ENCODE data around the gene E2F4.

The E2F4 gene

GRCh38 chr16:67158637-67159600 is 33.0 kb upstream of the E2F4 start:
- H3K4me3 ChIP-seq (ENCODE audit: low read depth, low read length): peak overlapping the region; percentile 99
- peak; percentile 93 for DNase-seq (ENCODE audit: low read depth)
- no peak for TF ChIP-seq CTCF (IDR thresholded peaks at IDR 0.05; ENCODE audit: insufficient read depth, low read depth, low read length, missing control alignments)

DNA sequence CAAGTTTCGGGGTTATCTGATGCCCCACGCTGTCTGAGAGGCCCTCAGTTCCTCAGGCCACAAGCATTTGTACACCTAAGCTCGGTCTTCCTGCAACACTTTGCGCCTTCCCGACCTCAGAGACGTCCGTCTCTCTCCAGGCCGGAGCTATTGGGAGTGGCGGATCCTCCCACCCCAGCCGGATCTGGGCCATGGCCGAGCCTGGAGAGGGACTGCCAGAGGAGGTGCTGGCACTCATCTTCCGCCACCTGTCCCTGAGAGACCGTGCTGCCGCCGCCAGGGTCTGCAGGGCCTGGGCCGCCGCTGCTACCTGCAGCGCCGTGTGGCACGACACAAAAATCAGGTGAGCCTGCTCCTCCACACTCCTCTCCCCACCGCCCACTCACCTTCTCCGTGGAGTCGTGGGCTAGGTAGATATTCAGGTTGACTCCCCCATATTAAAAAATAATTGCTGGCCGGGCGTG is 30.3 kb upstream of the E2F4 start:
- H3K4me3 ChIP-seq (ENCODE audit: low read depth, low read length): no peak overlapping the region
- DNase-seq (ENCODE audit: low read depth): no peak
- no peak for TF ChIP-seq CTCF (IDR thresholded peaks at IDR 0.05; ENCODE audit: insufficient read depth, low read depth, low read length, missing control alignments)

DNA sequence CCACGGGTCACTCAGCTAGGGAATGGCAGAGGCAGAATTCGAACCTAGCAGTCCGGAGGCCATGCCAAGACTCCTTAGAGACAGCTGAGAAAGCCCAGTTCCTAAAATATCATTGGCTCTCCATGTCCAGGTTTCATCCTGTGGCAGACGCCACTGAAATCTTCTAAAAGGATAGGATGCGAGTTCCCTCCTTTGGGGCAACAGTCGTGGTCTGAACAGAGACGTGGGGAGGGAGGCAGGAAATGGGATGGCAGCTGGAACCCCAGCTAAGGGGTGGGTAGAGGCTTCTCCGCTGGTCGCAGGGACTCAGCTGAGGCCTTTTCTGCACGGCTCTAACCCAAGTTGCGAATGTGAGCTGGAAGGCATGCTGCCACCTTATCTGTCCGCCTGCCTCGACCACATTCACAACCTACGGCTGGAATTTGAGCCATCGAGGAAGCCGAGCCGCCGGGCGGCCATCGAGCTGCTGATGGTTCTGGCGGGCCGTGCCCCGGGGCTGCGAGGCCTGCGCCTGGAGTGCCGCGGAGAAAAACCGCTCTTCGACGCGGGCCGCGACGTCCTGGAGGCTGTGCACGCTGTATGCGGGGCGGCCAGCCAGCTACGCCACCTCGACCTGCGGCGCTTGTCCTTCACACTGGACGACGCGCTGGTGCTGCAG is 29.3 kb upstream of the E2F4 start:
- TF ChIP-seq CTCF (IDR thresholded peaks at IDR 0.05; ENCODE audit: insufficient read depth, low read depth, low read length, missing control alignments): no peak
- peak overlapping the region; percentile 39 for H3K4me3 ChIP-seq (ENCODE audit: low read depth, low read length)
- no peak for DNase-seq (ENCODE audit: low read depth)

DNA sequence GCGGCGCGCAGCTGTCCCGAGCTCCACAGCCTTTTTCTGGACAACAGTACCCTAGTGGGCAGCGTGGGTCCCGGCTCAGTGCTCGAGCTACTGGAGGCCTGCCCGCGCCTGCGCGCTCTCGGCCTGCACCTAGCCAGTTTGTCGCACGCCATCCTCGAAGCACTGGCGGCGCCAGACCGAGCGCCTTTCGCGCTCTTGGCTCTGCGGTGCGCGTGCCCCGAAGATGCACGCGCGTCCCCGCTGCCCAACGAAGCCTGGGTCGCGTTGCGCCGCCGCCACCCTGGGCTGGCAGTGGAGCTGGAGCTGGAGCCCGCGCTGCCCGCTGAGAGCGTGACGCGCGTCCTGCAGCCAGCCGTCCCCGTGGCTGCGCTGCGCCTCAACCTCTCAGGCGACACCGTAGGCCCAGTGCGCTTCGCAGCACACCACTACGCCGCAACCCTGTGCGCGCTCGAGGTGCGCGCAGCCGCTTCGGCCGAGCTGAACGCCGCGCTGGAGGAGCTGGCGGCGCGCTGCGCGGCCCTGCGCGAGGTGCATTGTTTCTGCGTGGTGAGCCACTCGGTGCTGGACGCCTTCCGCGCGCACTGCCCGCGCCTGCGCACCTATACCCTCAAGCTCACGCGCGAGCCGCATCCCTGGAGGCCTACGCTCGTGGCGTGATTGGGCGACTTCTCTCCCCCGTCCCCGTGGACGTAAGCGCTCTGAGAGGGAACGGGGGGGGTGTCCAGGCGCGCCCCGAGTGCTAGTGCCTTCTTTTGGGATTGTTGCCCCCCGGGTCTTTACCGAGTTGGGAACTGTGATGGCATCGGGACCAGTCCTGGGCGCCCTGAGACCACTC is 28.6 kb upstream of the E2F4 start:
- H3K4me3 ChIP-seq (ENCODE audit: low read depth, low read length): peak overlapping the region; percentile 39
- TF ChIP-seq CTCF (IDR thresholded peaks at IDR 0.05; ENCODE audit: insufficient read depth, low read depth, low read length, missing control alignments): no peak
- DNase-seq (ENCODE audit: low read depth): peak; percentile 73

GRCh38 chr16:67163999-67164558 is 27.9 kb upstream of the E2F4 start:
- no peak for DNase-seq (ENCODE audit: low read depth)
- no peak for TF ChIP-seq CTCF (IDR thresholded peaks at IDR 0.05; ENCODE audit: insufficient read depth, low read depth, low read length, missing control alignments)
- H3K4me3 ChIP-seq (ENCODE audit: low read depth, low read length): peak overlapping the region; percentile 29; the same call in 1 of the 2 replicates

DNA sequence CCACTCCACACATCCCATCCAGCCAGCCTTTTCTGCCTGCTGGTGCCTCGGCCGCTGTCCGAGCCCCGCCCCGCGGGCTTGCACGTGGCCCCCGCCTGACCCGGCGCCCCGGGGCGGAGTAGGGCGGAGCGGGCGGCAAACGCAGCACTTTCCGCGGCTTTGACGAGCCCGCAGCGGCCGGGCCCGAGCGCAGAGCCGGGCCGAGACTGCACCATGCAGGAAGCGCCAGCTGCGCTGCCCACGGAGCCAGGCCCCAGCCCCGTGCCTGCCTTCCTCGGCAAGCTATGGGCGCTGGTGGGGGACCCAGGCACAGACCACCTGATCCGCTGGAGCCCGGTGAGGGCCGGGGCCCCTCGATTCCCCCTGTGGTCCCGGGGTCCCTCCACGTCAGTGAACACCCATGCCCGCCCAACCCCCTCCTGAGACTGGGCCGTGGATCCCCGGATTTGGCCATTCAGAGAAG is 27.3 kb upstream of the E2F4 start, which contains the start of gene HSF4:
Gene HSF4 (plus strand): TSS at position 147 of the 463 bp plus-strand sequence. CDS start 67 bp downstream, at position 214.
- peak within 1 kb of the TSS; percentile 29; the same call in 1 of the 2 replicates for H3K4me3 ChIP-seq (ENCODE audit: low read depth, low read length)
- no peak for DNase-seq (ENCODE audit: low read depth)
- no peak for TF ChIP-seq CTCF (IDR thresholded peaks at IDR 0.05; ENCODE audit: insufficient read depth, low read depth, low read length, missing control alignments)

Measured in GM12865 (cell line).